Body of pancreas (tissue), 4 donors: ENCODE results near the gene ADA. TPM values are rescaled to one million over a fixed set of nuclear protein-coding genes. Genes with fewer than 3 reads are reported as not detected.

Source experiments
- ATAC-seq: fragments of 150-250 bp; one replicate; pipeline ENCODE4 v1.9.1; 2016
- DNase-seq, 4 donors: peaks; one replicate each; pipeline ENCODE4 v3.0.0-alpha.2; 2019
- H3K27ac ChIP-seq, 4 donors: fragments of 200-600 bp; sonication (generic); 1 replicate in 3 of 4; 2 replicates in 1 of 4; pipeline versions ENCODE4 v1.5.1 to v1.6.1; 2016 to 2019; ENCODE audit warnings: mild to moderate bottlenecking in 1 of 4, mixed read lengths in 1 of 4, moderate library complexity in 1 of 4
- H3K27me3 ChIP-seq, 2 donors: fragments of 200-600 bp; sonication (generic); one replicate each; pipeline ENCODE4 v1.6.0; 2016; ENCODE audit warnings: mild to moderate bottlenecking in 1 of 2
- H3K36me3 ChIP-seq, 2 donors: fragments of 200-600 bp; sonication (generic); replicated peaks in 1 of 2; 2 replicates each; pipeline ENCODE4 v1.5.1; 2016; ENCODE audit warnings: low read depth in 2 of 2; ENCODE audit not compliant: insufficient read depth in 1 of 2
- H3K4me1 ChIP-seq: fragments of 200-600 bp; sonication (generic); one replicate; pipeline ENCODE4 v1.6.0; 2016
- H3K4me3 ChIP-seq, 2 donors: fragments of 200-600 bp; sonication (generic); 1 replicate in 1 of 2; 2 replicates in 1 of 2; pipeline ENCODE4 v1.5.1; 2016 to 2019
- H3K9me3 ChIP-seq, 3 donors: fragments of 200-600 bp; sonication (generic); 1 replicate in 2 of 3; 2 replicates in 1 of 3; pipeline ENCODE4 v1.5.1; 2016
- POLR2A ChIP-seq, 3 donors: fragments of 450-650 bp; IDR thresholded peaks; one replicate each; pipeline ENCODE4 v1.6.1; 2016; ENCODE audit warnings: antibody characterized with exemption in 3 of 3, mild to moderate bottlenecking in 2 of 3
- WGBS, 2 donors: methylation state at CpG; one replicate each; pipeline ENCODE4 v1.1.5; 2017; 5-methylcytosine and 5-hydroxymethylcytosine counted together
- intact Hi-C: fragments of 100-400 bp; cut with DNase I; formaldehyde crosslinking; loops from one replicate; pipeline ENCODE4 v1.15.1; 2023
- total RNA-seq, 2 donors: library from RNA; depleted of rRNA; stranded (reverse); fragments of >200 nt; gene quantifications; one replicate each; pipeline ENCODE4 v1.1.0, GENCODE V29; 2016
- TF ChIP-seq, protein P1 (sequence below), 7 experiments: fragments of 450-650 bp in 4 of 7; fragments of 200-600 bp in 3 of 7; sonication (generic) in 3 of 7; IDR thresholded peaks; one replicate each; pipeline ENCODE4 v1.5.1; 2016 to 2019; ENCODE audit warnings: antibody characterized with exemption in 7 of 7

Gene ADA
- total RNA-seq, 2 donors from 2014 or later, result 3.3 to 7.8 TPM

DNA sequence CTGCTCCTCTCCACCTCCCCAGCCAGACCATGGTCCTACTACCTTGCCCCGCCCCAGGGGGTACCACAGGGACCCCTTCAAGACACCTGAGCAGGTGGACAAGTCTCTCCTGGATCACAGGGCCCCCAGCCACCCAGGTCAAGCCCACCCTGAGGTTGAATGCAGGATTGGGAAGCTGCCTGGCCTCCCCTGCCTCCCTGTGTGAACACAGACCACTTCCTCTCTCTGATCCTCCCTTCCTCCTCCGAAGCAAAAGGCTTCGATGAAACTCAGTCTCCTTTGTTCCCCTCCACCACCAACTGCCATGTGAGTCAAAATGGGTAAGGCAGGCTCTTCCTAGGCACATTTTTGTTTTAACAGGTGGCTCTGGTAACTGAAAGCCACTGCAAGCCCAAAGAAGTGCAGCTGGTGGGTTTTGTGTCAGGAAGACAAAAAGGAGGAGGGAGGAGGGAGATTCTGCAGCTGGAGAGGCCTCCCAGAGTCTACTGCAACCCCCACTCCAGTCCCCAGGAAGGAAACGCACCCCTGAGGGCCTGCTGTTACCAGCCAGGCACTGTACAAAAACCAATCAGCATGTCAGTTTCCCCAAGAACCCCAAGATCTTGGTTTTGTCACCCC lies 5.4 kb downstream of the ADA start:
- TF ChIP-seq, protein P1, sequence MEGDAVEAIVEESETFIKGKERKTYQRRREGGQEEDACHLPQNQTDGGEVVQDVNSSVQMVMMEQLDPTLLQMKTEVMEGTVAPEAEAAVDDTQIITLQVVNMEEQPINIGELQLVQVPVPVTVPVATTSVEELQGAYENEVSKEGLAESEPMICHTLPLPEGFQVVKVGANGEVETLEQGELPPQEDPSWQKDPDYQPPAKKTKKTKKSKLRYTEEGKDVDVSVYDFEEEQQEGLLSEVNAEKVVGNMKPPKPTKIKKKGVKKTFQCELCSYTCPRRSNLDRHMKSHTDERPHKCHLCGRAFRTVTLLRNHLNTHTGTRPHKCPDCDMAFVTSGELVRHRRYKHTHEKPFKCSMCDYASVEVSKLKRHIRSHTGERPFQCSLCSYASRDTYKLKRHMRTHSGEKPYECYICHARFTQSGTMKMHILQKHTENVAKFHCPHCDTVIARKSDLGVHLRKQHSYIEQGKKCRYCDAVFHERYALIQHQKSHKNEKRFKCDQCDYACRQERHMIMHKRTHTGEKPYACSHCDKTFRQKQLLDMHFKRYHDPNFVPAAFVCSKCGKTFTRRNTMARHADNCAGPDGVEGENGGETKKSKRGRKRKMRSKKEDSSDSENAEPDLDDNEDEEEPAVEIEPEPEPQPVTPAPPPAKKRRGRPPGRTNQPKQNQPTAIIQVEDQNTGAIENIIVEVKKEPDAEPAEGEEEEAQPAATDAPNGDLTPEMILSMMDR (IDR thresholded peaks at IDR 0.05), result no peak
- TF ChIP-seq POLR2A (IDR thresholded peaks at IDR 0.05), result no peak
- H3K4me1 ChIP-seq, result peaks cover 36% of the 10 kb centered on the region
- DNase-seq, result peak in 1 of 4 donors; percentile 28
- H3K36me3 ChIP-seq, result no peaks in the 10 kb centered on the region
- no peak overlapping the region for H3K4me3 ChIP-seq
- 57 to 81% methylated on average over 2 to 4 of the region's 4 CpGs for WGBS, 2 donors
- no peaks in the 10 kb centered on the region for H3K9me3 ChIP-seq
- ATAC-seq, result no peak
- peak overlapping the region in 1 of 4 donors; percentile 9 for H3K27ac ChIP-seq
- no peaks in the 10 kb centered on the region for H3K27me3 ChIP-seq
- intact Hi-C loops, result no loop called here

DNA sequence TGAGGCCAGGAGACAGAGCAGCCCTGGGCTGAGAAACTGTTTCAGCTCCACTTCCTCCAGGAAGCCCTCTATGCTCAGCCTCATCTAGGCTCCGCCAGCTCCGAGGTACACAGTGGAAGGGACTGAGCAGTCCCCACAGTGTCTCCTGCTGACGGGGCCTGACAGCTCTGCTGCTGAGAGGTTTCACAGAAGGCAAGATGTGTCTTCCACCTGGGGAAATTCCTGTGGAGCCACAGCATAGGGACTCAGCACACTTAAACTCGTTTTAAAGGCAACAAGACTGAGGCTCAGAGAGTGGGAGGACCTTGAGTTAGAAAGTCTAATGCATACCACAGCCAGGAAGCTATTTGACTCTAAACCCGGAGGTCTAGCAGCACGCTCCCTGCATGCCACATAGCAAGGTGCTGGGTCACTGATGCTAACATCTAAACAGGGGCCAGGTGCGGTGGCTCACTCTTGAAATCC lies 6.8 kb downstream of the ADA start:
- no peaks in the 10 kb centered on the region for H3K27me3 ChIP-seq
- intact Hi-C loops, result no loop called here
- WGBS, 2 donors, result 80 to 95% methylated on average over 6 to 7 of the region's 7 CpGs
- no peak overlapping the region for H3K4me3 ChIP-seq
- peaks cover 28% of the 10 kb centered on the region for H3K4me1 ChIP-seq
- no peaks in the 10 kb centered on the region for H3K36me3 ChIP-seq
- TF ChIP-seq, protein P1 (IDR thresholded peaks at IDR 0.05), result no peak
- TF ChIP-seq POLR2A (IDR thresholded peaks at IDR 0.05), result no peak
- ATAC-seq (no peak), DNase-seq (no peak)
- H3K9me3 ChIP-seq, result no peaks in the 10 kb centered on the region
- H3K27ac ChIP-seq, result peak overlapping the region in 1 of 4 donors; percentile 90

DNA sequence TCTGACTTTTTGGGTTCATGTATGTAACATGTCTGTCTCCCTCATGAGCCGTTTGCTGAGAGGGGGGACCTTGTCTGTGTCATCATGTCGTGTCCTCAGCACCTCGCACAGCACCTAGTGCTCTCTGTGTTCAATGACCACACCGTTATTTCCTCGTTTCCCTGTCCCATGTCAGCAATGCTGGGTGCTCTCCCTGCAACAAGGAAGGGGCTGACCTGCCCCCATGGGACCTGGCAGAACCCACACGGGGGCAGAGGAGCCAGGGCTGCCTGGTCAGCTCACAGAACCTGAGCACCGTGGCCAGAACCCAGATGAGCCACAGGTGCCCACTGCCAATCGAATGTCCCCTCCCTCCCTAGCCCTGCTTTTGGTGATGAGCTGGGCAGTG lies 7.3 kb downstream of the ADA start:
- TF ChIP-seq, protein P1 (IDR thresholded peaks at IDR 0.05), result no peak
- TF ChIP-seq POLR2A (IDR thresholded peaks at IDR 0.05), result no peak
- ATAC-seq (no peak), DNase-seq (no peak)
- WGBS, 2 donors, result 76 to 95% methylated on average over 6 to 8 of the region's 8 CpGs
- intact Hi-C loops, result no loop called here
- peak overlapping the region in 2 of 4 donors; percentile 86 to 90 for H3K27ac ChIP-seq
- H3K27me3 ChIP-seq, result no peaks in the 10 kb centered on the region
- peaks cover 28% of the 10 kb centered on the region for H3K4me1 ChIP-seq
- no peaks in the 10 kb centered on the region for H3K36me3 ChIP-seq
- no peak overlapping the region for H3K4me3 ChIP-seq
- H3K9me3 ChIP-seq, result no peaks in the 10 kb centered on the region

DNA sequence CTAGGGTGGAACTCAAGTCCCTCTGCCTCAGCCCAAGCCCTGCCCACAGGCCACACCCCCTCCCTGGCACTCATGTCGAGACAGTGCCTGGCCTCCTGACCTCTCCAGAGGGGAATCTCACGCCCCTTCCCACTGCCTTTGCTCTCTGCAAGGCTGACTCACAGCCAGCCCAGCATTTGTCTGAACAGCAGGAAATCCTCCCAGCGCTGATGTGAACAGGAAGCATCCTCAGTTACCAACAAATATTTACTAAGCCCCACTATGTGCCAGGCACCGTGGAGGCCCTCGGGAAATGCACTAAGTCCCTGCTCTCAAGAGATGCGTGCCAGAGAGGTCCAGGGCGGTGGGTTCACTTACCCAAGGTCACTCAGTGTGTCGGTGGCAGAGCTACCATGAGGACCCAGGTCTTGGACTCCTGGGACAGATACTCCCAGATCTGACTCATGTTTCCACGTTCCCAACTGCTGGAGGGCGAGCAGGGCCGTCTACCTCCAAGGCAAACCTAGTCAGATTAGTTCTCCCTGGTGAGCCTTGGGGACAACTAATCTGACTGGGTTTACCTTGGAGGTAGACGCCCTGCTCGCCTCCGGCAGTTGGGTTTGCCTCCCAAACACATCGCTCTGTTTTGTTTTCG lies 7.8 kb downstream of the ADA start:
- peak overlapping the region in 3 of 4 donors; percentile 78 to 90 (median 86) for H3K27ac ChIP-seq
- WGBS, 2 donors, result 71 to 76% methylated on average over 11 to 16 of the region's 16 CpGs
- H3K4me1 ChIP-seq, result peaks cover 28% of the 10 kb centered on the region
- no peaks in the 10 kb centered on the region for H3K27me3 ChIP-seq
- DNase-seq (peak; percentile 33 to 71 (median 42)), ATAC-seq (peak; percentile 47)
- no peak overlapping the region for H3K4me3 ChIP-seq
- intact Hi-C loops, result no loop called here
- no peaks in the 10 kb centered on the region for H3K9me3 ChIP-seq
- no peak for TF ChIP-seq POLR2A (IDR thresholded peaks at IDR 0.05)
- TF ChIP-seq, protein P1 (IDR thresholded peaks at IDR 0.05), result no peak
- no peaks in the 10 kb centered on the region for H3K36me3 ChIP-seq
